Smooth muscle cell (in vitro differentiated cells): ENCODE measurements around the gene SOX21. TPM values are rescaled to one million over a fixed set of nuclear protein-coding genes. Genes with fewer than 3 reads are reported as not detected.

Experiments
- DNase-seq: peaks from one replicate; lab custom pipeline; 2025; ENCODE audit not compliant: unreplicated experiment; lab: John Stamatoyannopoulos, UW
- H2AFZ ChIP-seq: fragments of 200-600 bp; sonication (generic); 2 replicates; pipeline ENCODE4 v1.6.0; 2016; ENCODE audit warnings: antibody characterized with exemption, low read depth, mild to moderate bottlenecking
- H3F3A ChIP-seq: fragments of 200-600 bp; sonication (generic); 2 replicates; pipeline ENCODE4 v1.6.0; 2017; ENCODE audit warnings: antibody characterized with exemption, low read depth
- H3K27ac ChIP-seq: fragments of 200-600 bp; sonication (generic); 2 replicates; pipeline ENCODE4 v1.5.1; 2016; ENCODE audit warnings: low read depth, mild to moderate bottlenecking
- H3K27me3 ChIP-seq: fragments of 200-600 bp; sonication (generic); 2 replicates; pipeline ENCODE4 v1.6.1; 2016; ENCODE audit warnings: low read depth, mild to moderate bottlenecking
- H3K36me3 ChIP-seq: fragments of 200-600 bp; sonication (generic); 2 replicates; pipeline ENCODE4 v1.5.1; 2016; ENCODE audit warnings: low read depth
- H3K4me1 ChIP-seq: fragments of 200-600 bp; sonication (generic); 2 replicates; pipeline ENCODE4 v1.5.1; 2016; ENCODE audit warnings: low read depth
- H3K4me2 ChIP-seq: fragments of 200-600 bp; sonication (generic); 2 replicates; pipeline ENCODE4 v1.6.0; 2016; ENCODE audit warnings: mild to moderate bottlenecking
- H3K4me3 ChIP-seq: fragments of 200-600 bp; sonication (generic); 2 replicates; pipeline ENCODE4 v1.5.1; 2016; ENCODE audit warnings: mild to moderate bottlenecking
- H3K79me2 ChIP-seq: fragments of 200-600 bp; sonication (generic); 2 replicates; pipeline ENCODE4 v1.6.0; 2016; ENCODE audit warnings: low read depth, mild to moderate bottlenecking
- H3K9ac ChIP-seq: fragments of 200-600 bp; sonication (generic); 2 replicates; pipeline ENCODE4 v1.6.0; 2016; ENCODE audit warnings: low read depth
- H3K9me3 ChIP-seq: fragments of 200-600 bp; sonication (generic); replicated peaks from 2 replicates; pipeline ENCODE4 v1.5.1; 2016; ENCODE audit warnings: low read depth
- H4K20me1 ChIP-seq: fragments of 200-600 bp; sonication (generic); 2 replicates; pipeline ENCODE4 v1.6.0; 2016; ENCODE audit warnings: low read depth
- CTCF ChIP-seq: fragments of 200-600 bp; sonication (generic); IDR thresholded peaks from 2 replicates; pipeline ENCODE4 v1.5.1; 2017; ENCODE audit warnings: borderline replicate concordance, mild to moderate bottlenecking, antibody characterized with exemption; ENCODE audit not compliant: insufficient read depth, poor library complexity, severe bottlenecking
- whole genome bisulfite sequencing: methylation state at CpG from one replicate; pipeline ENCODE4 v1.1.7; 2016; ENCODE audit warnings: low lambda C conversion rate; 5-methylcytosine and 5-hydroxymethylcytosine counted together
- polyA plus RNA-seq: library from polyadenylated mRNA; unstranded; fragments of >200 nt; fragmentation: Nextera tagmentation; extraction: Ambion mirVana; gene quantifications from 2 replicates; pipeline ENCODE4 v1.2.1, GENCODE V29; 2016
- small RNA-seq: library from RNA; depleted of rRNA; stranded (forward); fragments of <200 nt; gene quantifications from one replicate; pipeline ENCODE3, GENCODE V24; 2014
- total RNA-seq: library from RNA; depleted of rRNA; stranded (reverse); fragments of >200 nt; gene quantifications from 2 replicates; pipeline ENCODE4 v1.2.3, GENCODE V29; 2014

Gene SOX21
- total and polyA plus RNA-seq, 2 experiments from 2014 or later: not detected

GRCh38 chr13:94661406-94661805 is 50.9 kb downstream of the SOX21 start:
- no peak overlapping the region for H3K4me2 ChIP-seq
- H4K20me1 ChIP-seq: no peaks in the 10 kb centered on the region
- H3K79me2 ChIP-seq: no peaks in the 10 kb centered on the region
- no peak overlapping the region for H3K27ac ChIP-seq
- no peak overlapping the region for H2AFZ ChIP-seq
- H3K9ac ChIP-seq: no peak overlapping the region
- H3K36me3 ChIP-seq: no peaks in the 10 kb centered on the region
- H3F3A ChIP-seq: peaks cover 6% of the 10 kb centered on the region
- no peak for TF ChIP-seq CTCF
- DNase-seq: no peak
- H3K4me1 ChIP-seq: peaks cover 28% of the 10 kb centered on the region
- H3K27me3 ChIP-seq: peaks cover 43% of the 10 kb centered on the region
- 59% methylated on average over 5 of the region's 5 CpGs for WGBS
- no peaks in the 10 kb centered on the region for H3K9me3 ChIP-seq
- no peak overlapping the region for H3K4me3 ChIP-seq

- Histone ChIP-seq H3F3A (peaks cover 12% of the 10 kb centered on the region), H3K4me1 (peaks cover 28% of the 10 kb centered on the region), H3K9ac (no peak overlapping the region), H3K79me2 (no peaks in the 10 kb centered on the region), H2AFZ (no peak overlapping the region), H3K27ac (no peak overlapping the region), H3K36me3 (no peaks in the 10 kb centered on the region), H4K20me1 (no peaks in the 10 kb centered on the region), H3K4me3 (no peak overlapping the region), H3K27me3 (peaks cover 38% of the 10 kb centered on the region), H3K9me3 (no peaks in the 10 kb centered on the region), H3K4me2 (no peak overlapping the region)
- 49% methylated on average over 6 of the region's 6 CpGs for WGBS
- TF ChIP-seq CTCF: peak; percentile 15
- no peak for DNase-seq
Observed at GRCh38 chr13:94660695-94661326, 51.5 kb downstream of the SOX21 start.

Small RNAs within 50 kb of the gene (small RNA-seq; reads per million reads assigned to genes)
- gene RN7SL585P: not detected

Other genes with a start within 250 kb of the SOX21 start
- gene DCT, start 232.9 kb downstream of the SOX21 start, total RNA-seq: 0.09 TPM in 1 of 2 replicates, not detected in the other
- gene DCT, start 232.9 kb downstream of the SOX21 start, polyA plus RNA-seq: 0.10 and 0.31 TPM in 2 replicates
- 16.0 and 28.7 TPM in 2 replicates for gene TGDS, start 116.4 kb downstream of the SOX21 start, total RNA-seq
- gene TGDS, start 116.4 kb downstream of the SOX21 start, polyA plus RNA-seq: 9.5 and 17.1 TPM in 2 replicates
- gene GPR180, start 110.7 kb downstream of the SOX21 start, total RNA-seq: 25.0 and 30.7 TPM in 2 replicates
- gene GPR180, start 110.7 kb downstream of the SOX21 start, polyA plus RNA-seq: 8.9 and 10.8 TPM in 2 replicates